ENCODE results near the gene LY9. TPM values are rescaled to one million over a fixed set of nuclear protein-coding genes. Genes with fewer than 3 reads are reported as not detected.

LY9 gene
- total and polyA plus RNA-seq, 10 donors, result 30.7 to 151 (median 37.8) TPM

GRCh38 chr1:160862203-160863060, 66.5 kb downstream of the LY9 start, which contains the start of gene CD244:
Gene CD244 (minus strand): TSS chr1:160862887. CDS start chr1:160862677, 210 bp downstream.
- Histone ChIP-seq H3K4me1 (peaks cover 0 to 72% (median 27%) of the 10 kb centered on the region in 6 donors), H3K36me3 (no peaks in the 10 kb centered on the region), H3K9me3 (no peaks in the 10 kb centered on the region), H3K4me3 (peak within 1 kb of the TSS in 7 of 8 donors; percentile 10 to 66 (median 34)), H3K27ac (peak within 1 kb of the TSS in 7 of 8 donors; percentile 46 to 87 (median 66)), H3K27me3 (replicated peaks in 1 of 7) (peaks cover 0 to 9% (median 0%) of the 10 kb centered on the region in 7 donors)
- TF ChIP-seq POLR2AphosphoS5 (IDR thresholded peaks at IDR 0.05) (peak; percentile 59 to 81 (median 63)), CTCF (IDR thresholded peaks at IDR 0.05 in 8 of 11, conservative IDR thresholded peaks at IDR 0.05 in 3 of 11) (no peak)
- peak; percentile 87 for DNase-seq
- intact Hi-C loops (cut with DNase I; ENCODE audit: low total_unique reads), result no loop called here
- WGBS, 5 donors, result 11 to 28% (median 24%) methylated on average over 6 to 12 of the region's 12 CpGs

DNA sequence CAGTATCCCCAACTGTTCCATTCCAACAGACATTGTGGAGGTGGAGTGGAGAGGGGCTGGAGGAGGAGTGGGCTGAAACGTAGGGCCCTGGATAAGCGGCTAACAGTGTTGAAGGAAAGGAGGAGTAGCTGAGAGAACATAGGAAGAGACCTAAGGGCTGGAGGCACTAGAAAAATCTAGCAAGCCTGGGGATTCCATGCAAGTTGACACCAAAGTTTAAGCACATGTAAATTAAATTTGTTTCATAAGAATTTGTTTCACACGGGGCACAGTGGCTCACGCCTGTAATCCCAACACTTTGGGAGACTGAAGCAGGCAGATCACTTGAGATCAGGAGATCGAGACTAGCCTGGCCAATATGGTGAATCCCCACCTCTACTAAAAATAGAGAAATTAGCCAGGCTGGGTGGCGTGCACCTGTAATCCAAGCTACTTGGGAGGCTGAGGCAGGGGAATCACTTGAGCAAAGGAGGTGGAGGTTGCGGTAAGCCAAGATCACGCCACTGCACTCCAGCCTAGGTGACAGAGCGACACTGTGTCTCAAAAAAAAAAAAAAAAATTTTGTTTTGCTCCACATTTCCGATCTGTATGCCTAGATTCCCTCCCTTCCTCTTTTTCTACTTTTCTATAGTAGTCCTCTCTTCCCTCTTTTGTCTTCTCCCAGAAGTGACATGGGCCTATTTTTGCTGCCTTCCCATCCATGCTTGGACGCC, 67.2 kb downstream of the LY9 start:
- 52 to 77% (median 69%) methylated on average over 11 of the region's 11 CpGs for WGBS, 5 donors
- peaks cover 0 to 67% (median 26%) of the 10 kb centered on the region in 6 donors for H3K4me1 ChIP-seq
- peak overlapping the region in 7 of 8 donors; percentile 30 to 87 (median 66) for H3K27ac ChIP-seq

DNA sequence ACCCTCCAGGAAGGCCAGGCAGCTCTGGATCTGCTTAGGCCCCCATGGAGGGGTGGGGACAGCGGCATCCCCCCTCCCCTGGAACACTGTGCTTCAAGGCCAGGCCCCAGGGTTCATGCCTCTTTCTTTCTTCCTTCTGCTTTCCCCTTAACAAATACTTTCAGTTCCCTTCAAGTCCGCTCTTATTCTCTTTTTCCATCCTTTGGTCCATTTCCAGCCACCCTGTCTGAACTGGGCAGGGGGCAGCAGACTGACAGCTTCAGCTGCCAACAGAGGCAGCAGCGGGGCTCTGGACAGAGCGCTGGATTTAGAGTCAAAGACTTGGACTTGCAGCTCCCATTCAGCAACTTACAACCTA, 67.8 kb downstream of the LY9 start:
- TF ChIP-seq POLR2AphosphoS5 (IDR thresholded peaks at IDR 0.05), result no peak
- TF ChIP-seq CTCF (IDR thresholded peaks at IDR 0.05 in 8 of 11, conservative IDR thresholded peaks at IDR 0.05 in 3 of 11), result no peak
- TF ChIP-seq POLR2A (IDR thresholded peaks at IDR 0.05), result no peak
- WGBS, 5 donors, result 62 to 78% (median 68%) methylated on average over 4 of the region's 4 CpGs
- H3K4me1 ChIP-seq, result peaks cover 0 to 67% (median 26%) of the 10 kb centered on the region in 6 donors
- H3K27ac ChIP-seq, result peak overlapping the region in 6 of 8 donors; percentile 36 to 87 (median 72)
- no peaks in the 10 kb centered on the region for H3K36me3 ChIP-seq
- H3K27me3 ChIP-seq (replicated peaks in 1 of 7), result peaks cover 0 to 9% (median 0%) of the 10 kb centered on the region in 7 donors
- H3K9me3 ChIP-seq, result no peaks in the 10 kb centered on the region
- intact Hi-C loops (cut with DNase I; ENCODE audit: low total_unique reads), result no loop called here
- H3K4me3 ChIP-seq, result no peak overlapping the region
- no peak for DNase-seq

More for the DNA sequence above, 67.2 kb downstream of the LY9 start:
- H3K9me3 ChIP-seq, result no peaks in the 10 kb centered on the region
- intact Hi-C loops (cut with DNase I; ENCODE audit: low total_unique reads), result no loop called here
- H3K4me3 ChIP-seq, result peak overlapping the region in 1 of 8 donors; percentile 66
- no peak for TF ChIP-seq POLR2A (IDR thresholded peaks at IDR 0.05)
- TF ChIP-seq POLR2AphosphoS5 (IDR thresholded peaks at IDR 0.05), result no peak
- TF ChIP-seq CTCF (IDR thresholded peaks at IDR 0.05 in 8 of 11, conservative IDR thresholded peaks at IDR 0.05 in 3 of 11), result no peak
- H3K27me3 ChIP-seq (replicated peaks in 1 of 7), result peaks cover 0 to 9% (median 0%) of the 10 kb centered on the region in 7 donors
- no peaks in the 10 kb centered on the region for H3K36me3 ChIP-seq
- no peak for DNase-seq

Measured in spleen (tissue), 11 donors.